HCEC 1CT (cell line): Measurements from ENCODE around the gene ARL8B.
"Not testable (repeated sequence)": the region's sequence is repeated elsewhere in the genome, so short reads cannot be mapped to it uniquely, and the experiment has no call there.

Source experiments
- DNase-seq: peaks from one replicate; pipeline ENCODE4 v3.0.0-alpha.2; 2017

Gene ARL8B

GRCh38 chr3:5112043-5112442, 10.0 kb upstream of the ARL8B start:
- no peak for DNase-seq

GRCh38 chr3:5113726-5114125, 8.4 kb upstream of the ARL8B start:
- DNase-seq = not testable (repeated sequence)

- DNase-seq = peak; percentile 15
These were observed 6.5 kb upstream of the ARL8B start for GRCh38 chr3:5115506-5116162.

- DNase-seq = no peak
These were observed 5.6 kb upstream of the ARL8B start for GRCh38 chr3:5116538-5116937.

GRCh38 chr3:5120446-5120845, 1.6 kb upstream of the ARL8B start:
- no peak for DNase-seq

GRCh38 chr3:5122741-5123706, 932 bp downstream of the ARL8B start:
- peak; percentile 54 for DNase-seq

- no peak for DNase-seq
These were observed 1.8 kb downstream of the ARL8B start for GRCh38 chr3:5123937-5124336.

- DNase-seq = peak; percentile 70
These were observed 4.5 kb downstream of the ARL8B start for GRCh38 chr3:5126586-5126985.

- DNase-seq = no peak
These were observed 6.8 kb downstream of the ARL8B start for GRCh38 chr3:5128849-5129248.

- no peak for DNase-seq
These were observed 11.3 kb downstream of the ARL8B start for GRCh38 chr3:5133239-5134018.

- DNase-seq = no peak
These were observed 11.9 kb downstream of the ARL8B start for GRCh38 chr3:5134019-5134391.

- DNase-seq = no peak
These were observed 12.4 kb downstream of the ARL8B start for GRCh38 chr3:5134499-5134898.

- DNase-seq = peak; percentile 19
These were observed 14.3 kb downstream of the ARL8B start for GRCh38 chr3:5136211-5136918.

GRCh38 chr3:5136919-5137429, 14.9 kb downstream of the ARL8B start:
- no peak for DNase-seq

GRCh38 chr3:5138214-5138981, 16.3 kb downstream of the ARL8B start:
- DNase-seq = peak; percentile 82

- no peak for DNase-seq
These were observed 18.1 kb downstream of the ARL8B start for GRCh38 chr3:5140230-5140621.

- no peak for DNase-seq
These were observed 18.7 kb downstream of the ARL8B start for GRCh38 chr3:5140839-5141238.

- no peak for DNase-seq
These were observed 19.7 kb downstream of the ARL8B start for GRCh38 chr3:5141760-5142159.

- DNase-seq = no peak
These were observed 21.4 kb downstream of the ARL8B start for GRCh38 chr3:5143464-5143863.

GRCh38 chr3:5144316-5144994, 22.4 kb downstream of the ARL8B start:
- no peak for DNase-seq

- DNase-seq = no peak
These were observed 23.0 kb downstream of the ARL8B start for GRCh38 chr3:5145120-5145519.
